Neural progenitor cell (in vitro differentiated cells): ENCODE measurements around the gene CDH13. TPM values are rescaled to one million over a fixed set of nuclear protein-coding genes. Genes with fewer than 3 reads are reported as not detected.

Experiments used
- DNase-seq: peaks from one replicate; pipeline ENCODE4 v3.0.0-alpha.2; 2016; ENCODE audit warnings: low spot score
- H2AFZ ChIP-seq: fragments of 200-600 bp; sonication (generic); replicated peaks from 2 replicates; pipeline ENCODE4 v1.6.1; 2016; ENCODE audit warnings: antibody characterized with exemption
- H3F3A ChIP-seq: fragments of 200-600 bp; sonication (generic); 2 replicates; pipeline ENCODE4 v1.6.1; 2016; ENCODE audit warnings: antibody characterized with exemption, low read depth
- H3K27ac ChIP-seq: fragments of 200-600 bp; sonication (generic); 2 replicates; pipeline ENCODE4 v1.5.1; 2016; ENCODE audit warnings: mild to moderate bottlenecking
- H3K27me3 ChIP-seq: fragments of 200-600 bp; sonication (generic); 2 replicates; pipeline ENCODE4 v1.6.1; 2016; ENCODE audit warnings: mild to moderate bottlenecking, moderate library complexity
- H3K36me3 ChIP-seq: fragments of 200-600 bp; sonication (generic); 2 replicates; pipeline ENCODE4 v1.5.1; 2016
- H3K4me1 ChIP-seq: fragments of 200-600 bp; sonication (generic); 2 replicates; pipeline ENCODE4 v1.6.1; 2016; ENCODE audit warnings: mixed run types
- H3K4me2 ChIP-seq: fragments of 200-600 bp; sonication (generic); 2 replicates; pipeline ENCODE4 v1.6.1; 2016
- H3K4me3 ChIP-seq: fragments of 200-600 bp; sonication (generic); 2 replicates; pipeline ENCODE4 v1.5.1; 2016
- H3K79me2 ChIP-seq: fragments of 200-600 bp; sonication (generic); 2 replicates; pipeline ENCODE4 v1.6.1; 2016; ENCODE audit warnings: low read depth
- H3K9ac ChIP-seq: fragments of 200-600 bp; sonication (generic); 2 replicates; pipeline ENCODE4 v1.6.1; 2016
- H3K9me3 ChIP-seq: fragments of 200-600 bp; sonication (generic); 2 replicates; pipeline ENCODE4 v1.5.1; 2016; ENCODE audit warnings: low read depth
- H4K20me1 ChIP-seq: fragments of 200-600 bp; sonication (generic); 2 replicates; pipeline ENCODE4 v1.6.1; 2016; ENCODE audit warnings: low read depth
- H3K27ac Mint-ChIP-seq: 3 replicates; pipeline ENCODE4 v1.8.0; 2021; ENCODE audit warnings: mixed read lengths
- H3K27me3 Mint-ChIP-seq: 2 replicates; pipeline ENCODE4 v1.8.0; 2022; ENCODE audit warnings: low read depth, mild to moderate bottlenecking, inconsistent platforms, moderate library complexity, mixed read lengths; ENCODE audit not compliant: insufficient read depth
- H3K36me3 Mint-ChIP-seq: 3 replicates; pipeline ENCODE4 v1.8.0; 2021; ENCODE audit warnings: mixed read lengths
- H3K4me1 Mint-ChIP-seq: 3 replicates; pipeline ENCODE4 v1.8.0; 2021; ENCODE audit warnings: mixed read lengths
- H3K4me3 Mint-ChIP-seq: 3 replicates; pipeline ENCODE4 v1.8.0; 2021; ENCODE audit warnings: mild to moderate bottlenecking, moderate library complexity, mixed read lengths
- H3K9me3 Mint-ChIP-seq: 3 replicates; pipeline ENCODE4 v1.8.0; 2020; ENCODE audit warnings: mixed read lengths
- EZH2 ChIP-seq: fragments of 200-600 bp; sonication (generic); IDR thresholded peaks from 2 replicates; pipeline ENCODE4 v1.6.1; 2017; ENCODE audit warnings: antibody characterized with exemption, mild to moderate bottlenecking, moderate library complexity
- EZH2phosphoT487 ChIP-seq: fragments of 200-600 bp; sonication (generic); IDR thresholded peaks from 2 replicates; pipeline ENCODE4 v1.6.1; 2017; ENCODE audit warnings: antibody characterized with exemption
- total RNA-seq: library from RNA; depleted of rRNA; stranded (reverse); fragments of >200 nt; gene quantifications from 2 replicates; pipeline ENCODE4 v1.2.3, GENCODE V29; 2015; ENCODE audit warnings: low replicate concordance
- TF ChIP-seq, protein P1 (sequence below): fragments of 200-600 bp; sonication (generic); IDR thresholded peaks from 2 replicates; pipeline ENCODE4 v1.5.1; 2017; ENCODE audit warnings: antibody characterized with exemption, mild to moderate bottlenecking

CDH13 gene
- total RNA-seq, 1 donor from 2014 or later: 3.0 TPM

DNA sequence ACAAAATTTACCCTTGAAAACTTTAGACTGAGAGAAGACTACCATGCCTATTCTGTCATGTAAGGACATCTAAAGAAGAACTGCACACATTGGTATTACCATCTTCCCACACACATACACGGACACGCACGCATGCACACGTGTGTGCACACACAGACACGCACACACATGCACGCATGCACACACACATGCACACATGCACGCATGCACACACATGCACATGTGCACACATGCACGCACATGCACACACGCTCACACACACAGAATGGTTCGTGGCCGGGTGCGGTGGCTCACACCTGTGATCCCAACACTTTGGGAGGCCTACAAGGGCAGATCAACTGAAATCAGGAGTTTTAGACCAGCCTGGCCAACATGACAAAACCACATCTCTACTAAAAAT is 884.1 kb downstream of the CDH13 start:
- H3K27me3 Mint-ChIP-seq: peaks cover 4% of the 10 kb centered on the region
- H3K4me1 Mint-ChIP-seq: no peaks in the 10 kb centered on the region
- H3K9me3 Mint-ChIP-seq: no peaks in the 10 kb centered on the region
- H3K9ac ChIP-seq: no peak overlapping the region
- H4K20me1 ChIP-seq: no peaks in the 10 kb centered on the region
- no peak for DNase-seq
- no peaks in the 10 kb centered on the region for H3F3A ChIP-seq
- no peak overlapping the region for H3K4me3 ChIP-seq
- no peak overlapping the region for H3K27ac ChIP-seq
- no peaks in the 10 kb centered on the region for H3K79me2 ChIP-seq
- no peaks in the 10 kb centered on the region for H3K36me3 ChIP-seq
- no peak overlapping the region for H3K27ac Mint-ChIP-seq
- no peaks in the 10 kb centered on the region for H3K27me3 ChIP-seq
- no peak overlapping the region for H3K4me3 Mint-ChIP-seq
- TF ChIP-seq, protein P1, sequence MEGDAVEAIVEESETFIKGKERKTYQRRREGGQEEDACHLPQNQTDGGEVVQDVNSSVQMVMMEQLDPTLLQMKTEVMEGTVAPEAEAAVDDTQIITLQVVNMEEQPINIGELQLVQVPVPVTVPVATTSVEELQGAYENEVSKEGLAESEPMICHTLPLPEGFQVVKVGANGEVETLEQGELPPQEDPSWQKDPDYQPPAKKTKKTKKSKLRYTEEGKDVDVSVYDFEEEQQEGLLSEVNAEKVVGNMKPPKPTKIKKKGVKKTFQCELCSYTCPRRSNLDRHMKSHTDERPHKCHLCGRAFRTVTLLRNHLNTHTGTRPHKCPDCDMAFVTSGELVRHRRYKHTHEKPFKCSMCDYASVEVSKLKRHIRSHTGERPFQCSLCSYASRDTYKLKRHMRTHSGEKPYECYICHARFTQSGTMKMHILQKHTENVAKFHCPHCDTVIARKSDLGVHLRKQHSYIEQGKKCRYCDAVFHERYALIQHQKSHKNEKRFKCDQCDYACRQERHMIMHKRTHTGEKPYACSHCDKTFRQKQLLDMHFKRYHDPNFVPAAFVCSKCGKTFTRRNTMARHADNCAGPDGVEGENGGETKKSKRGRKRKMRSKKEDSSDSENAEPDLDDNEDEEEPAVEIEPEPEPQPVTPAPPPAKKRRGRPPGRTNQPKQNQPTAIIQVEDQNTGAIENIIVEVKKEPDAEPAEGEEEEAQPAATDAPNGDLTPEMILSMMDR: no peak
- no peak for TF ChIP-seq EZH2phosphoT487
- TF ChIP-seq EZH2: no peak
- no peaks in the 10 kb centered on the region for H3K36me3 Mint-ChIP-seq
- H3K4me2 ChIP-seq: no peak overlapping the region
- no peaks in the 10 kb centered on the region for H3K9me3 ChIP-seq
- no peaks in the 10 kb centered on the region for H3K4me1 ChIP-seq
- no peak overlapping the region for H2AFZ ChIP-seq

DNA sequence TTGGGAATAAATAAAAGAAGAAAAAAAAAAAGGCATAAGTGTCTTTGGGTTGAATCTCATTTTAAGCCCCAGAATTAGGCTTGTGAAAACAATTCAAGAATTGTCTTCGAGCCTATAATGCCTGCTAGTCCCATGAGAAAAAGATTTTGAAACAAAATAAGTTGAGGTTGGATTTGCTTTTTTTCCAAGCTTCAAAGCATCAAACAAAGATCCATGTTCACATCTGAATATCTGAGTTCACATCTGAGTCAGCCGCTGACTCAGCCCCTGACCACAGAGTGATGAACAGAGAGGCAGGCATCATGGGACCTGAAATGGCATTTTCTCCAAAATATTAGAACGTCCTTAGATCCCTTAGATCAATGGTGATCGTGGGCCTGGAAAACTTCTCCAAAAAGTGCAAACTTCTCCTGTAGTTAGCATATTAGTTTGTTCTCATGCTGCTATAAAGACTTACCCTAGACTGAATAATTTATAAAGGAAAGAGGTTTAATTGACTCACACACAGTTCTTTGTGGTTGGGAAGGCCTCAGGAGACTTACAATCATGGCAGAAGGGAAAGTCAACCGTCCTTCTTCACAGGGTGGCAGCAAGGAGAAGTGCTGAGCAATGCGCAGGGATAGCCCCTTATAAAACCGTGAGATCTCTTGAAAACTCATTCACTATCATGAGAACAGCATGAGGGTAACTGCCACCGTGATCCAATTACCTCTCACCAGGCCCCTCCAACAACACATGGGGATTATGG is 886.4 kb downstream of the CDH13 start:
- H3K36me3 Mint-ChIP-seq: no peaks in the 10 kb centered on the region
- H3K79me2 ChIP-seq: no peaks in the 10 kb centered on the region
- no peak overlapping the region for H3K4me2 ChIP-seq
- TF ChIP-seq, protein P1: no peak
- TF ChIP-seq EZH2phosphoT487 (no peak), EZH2 (no peak)
- H3K36me3 ChIP-seq: no peaks in the 10 kb centered on the region
- no peaks in the 10 kb centered on the region for H3K4me1 ChIP-seq
- H3K9me3 Mint-ChIP-seq: peaks cover 5% of the 10 kb centered on the region
- H4K20me1 ChIP-seq: no peaks in the 10 kb centered on the region
- no peaks in the 10 kb centered on the region for H3K27me3 ChIP-seq
- H3K9me3 ChIP-seq: no peaks in the 10 kb centered on the region
- no peak overlapping the region for H3K4me3 Mint-ChIP-seq
- H3K4me3 ChIP-seq: no peak overlapping the region
- H3K27me3 Mint-ChIP-seq: peaks cover 6% of the 10 kb centered on the region
- H3K4me1 Mint-ChIP-seq: no peaks in the 10 kb centered on the region
- no peak overlapping the region for H3K27ac ChIP-seq
- no peak overlapping the region for H3K27ac Mint-ChIP-seq
- no peaks in the 10 kb centered on the region for H3F3A ChIP-seq
- no peak for DNase-seq
- H2AFZ ChIP-seq: no peak overlapping the region
- H3K9ac ChIP-seq: no peak overlapping the region

DNA sequence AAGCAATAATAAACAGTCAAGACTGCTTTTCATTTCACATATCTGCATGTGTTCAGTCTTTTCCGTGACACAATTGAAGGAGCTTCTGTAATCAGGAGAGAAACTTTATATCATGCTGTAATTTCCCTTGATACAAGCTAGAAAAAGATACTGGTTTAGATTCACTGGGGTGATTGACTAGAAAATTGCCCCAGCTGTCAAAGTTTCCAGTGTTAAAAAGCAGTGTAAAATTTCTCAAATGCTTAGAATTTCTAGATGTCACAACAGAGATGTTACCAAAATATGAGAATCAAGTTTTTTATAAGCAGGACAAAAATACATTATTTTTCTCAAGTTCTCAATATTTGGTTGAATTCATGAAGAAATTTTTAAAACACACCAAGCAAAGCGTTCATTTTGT is 888.6 kb downstream of the CDH13 start:
- no peak overlapping the region for H3K4me3 Mint-ChIP-seq
- TF ChIP-seq, protein P1: no peak
- TF ChIP-seq EZH2 (no peak), EZH2phosphoT487 (no peak)

More for the DNA sequence above, 888.6 kb downstream of the CDH13 start:
- Histone ChIP-seq H3K9ac (no peak overlapping the region), H3F3A (no peaks in the 10 kb centered on the region), H3K27ac (no peak overlapping the region), H3K9me3 (no peaks in the 10 kb centered on the region), H3K4me2 (no peak overlapping the region), H4K20me1 (no peaks in the 10 kb centered on the region), H3K4me1 (no peaks in the 10 kb centered on the region), H3K4me3 (no peak overlapping the region), H3K27me3 (no peaks in the 10 kb centered on the region), H3K79me2 (no peaks in the 10 kb centered on the region), H3K36me3 (no peaks in the 10 kb centered on the region), H2AFZ (no peak overlapping the region)
- no peaks in the 10 kb centered on the region for H3K4me1 Mint-ChIP-seq
- no peak overlapping the region for H3K27ac Mint-ChIP-seq
- no peaks in the 10 kb centered on the region for H3K36me3 Mint-ChIP-seq
- no peak for DNase-seq
- peaks cover 5% of the 10 kb centered on the region for H3K9me3 Mint-ChIP-seq
- H3K27me3 Mint-ChIP-seq: peaks cover 6% of the 10 kb centered on the region
